ENCODE data around the gene SELENOO. TPM values are rescaled to one million over a fixed set of nuclear protein-coding genes. Genes with fewer than 3 reads are reported as not detected.

SELENOO gene
- total and polyA plus RNA-seq, 2 of the 13 experiments (the other 11 are each of a cell fraction or from before 2014, with no cell fraction given) = 14.4 to 19.0 TPM

DNA sequence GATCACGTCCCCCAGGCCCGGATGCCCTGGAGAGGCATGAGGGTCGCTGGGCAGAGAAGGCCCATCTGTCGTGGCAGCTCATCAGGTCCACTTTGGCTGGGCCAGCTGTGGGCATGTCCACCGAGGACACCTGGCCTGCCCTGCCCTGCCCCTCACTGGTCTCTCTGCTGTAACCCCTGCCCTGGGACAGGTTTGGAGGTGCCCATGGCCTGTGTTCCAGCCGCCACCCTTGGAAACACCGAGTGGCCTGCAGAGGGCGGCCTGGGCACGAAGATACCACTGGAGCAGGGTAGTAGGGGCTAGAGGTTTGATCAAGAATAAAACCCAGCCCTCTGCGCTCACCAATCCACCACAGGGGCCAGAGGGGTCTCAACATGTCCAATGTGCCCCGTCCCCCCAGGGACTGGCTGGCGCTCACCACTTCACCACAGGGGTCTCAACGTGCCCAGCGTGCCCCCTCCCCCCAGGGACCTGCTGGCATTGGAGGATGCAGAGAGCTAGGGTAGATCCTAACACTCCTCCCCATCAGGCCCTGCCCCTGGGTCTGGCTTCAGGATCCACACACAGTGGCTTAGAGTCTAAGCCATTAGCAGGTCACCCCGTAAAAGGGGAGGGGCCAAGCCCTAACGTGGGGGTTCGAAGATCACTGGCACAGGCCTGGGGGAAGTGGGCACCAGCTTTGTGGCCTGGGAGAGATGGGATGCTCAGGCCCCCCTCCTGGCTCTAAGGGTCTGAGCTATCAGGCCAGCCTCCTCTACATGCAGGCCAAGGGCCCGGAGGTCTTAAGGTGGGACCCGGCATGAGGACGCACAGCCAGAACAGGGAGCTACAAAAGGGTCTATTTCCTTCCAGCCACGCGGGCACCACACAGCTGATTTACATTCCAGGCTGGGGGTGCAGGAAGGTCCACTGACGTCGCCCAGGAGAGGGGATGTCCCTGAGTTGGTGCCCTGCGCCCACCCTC lies 51.6 kb downstream of the SELENOO start (continued):
- TF ChIP-seq, protein P1, sequence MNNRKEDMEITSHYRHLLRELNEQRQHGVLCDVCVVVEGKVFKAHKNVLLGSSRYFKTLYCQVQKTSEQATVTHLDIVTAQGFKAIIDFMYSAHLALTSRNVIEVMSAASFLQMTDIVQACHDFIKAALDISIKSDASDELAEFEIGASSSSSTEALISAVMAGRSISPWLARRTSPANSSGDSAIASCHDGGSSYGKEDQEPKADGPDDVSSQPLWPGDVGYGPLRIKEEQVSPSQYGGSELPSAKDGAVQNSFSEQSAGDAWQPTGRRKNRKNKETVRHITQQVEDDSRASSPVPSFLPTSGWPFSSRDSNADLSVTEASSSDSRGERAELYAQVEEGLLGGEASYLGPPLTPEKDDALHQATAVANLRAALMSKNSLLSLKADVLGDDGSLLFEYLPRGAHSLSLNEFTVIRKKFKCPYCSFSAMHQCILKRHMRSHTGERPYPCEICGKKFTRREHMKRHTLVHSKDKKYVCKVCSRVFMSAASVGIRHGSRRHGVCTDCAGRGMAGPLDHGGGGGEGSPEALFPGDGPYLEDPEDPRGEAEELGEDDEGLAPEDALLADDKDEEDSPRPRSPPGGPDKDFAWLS (CRISPR knock-in tag; IDR thresholded peaks at IDR 0.05; ENCODE audit: borderline replicate concordance) = 0 out of 2 replicates have a peak, but pooled peaks have one; percentile 14
- TF ChIP-seq RBM39 (IDR thresholded peaks at IDR 0.05; ENCODE audit: low read depth, low read length, poor library complexity, severe bottlenecking) (peak; percentile 43), ZNF550 (CRISPR knock-in tag; IDR thresholded peaks at IDR 0.05; ENCODE audit: borderline replicate concordance) (no peak), ZNF232 (CRISPR knock-in tag; IDR thresholded peaks at IDR 0.05; ENCODE audit: borderline replicate concordance) (no peak), KLF6 (CRISPR knock-in tag; IDR thresholded peaks at IDR 0.05) (no peak), ZNF816 (CRISPR knock-in tag; IDR thresholded peaks at IDR 0.05; ENCODE audit: borderline replicate concordance) (no peak), GATA4 (IDR thresholded peaks at IDR 0.05; ENCODE audit: borderline replicate concordance, low read depth) (no peak), SP4 (CRISPR knock-in tag; IDR thresholded peaks at IDR 0.05) (no peak), ISL2 (CRISPR knock-in tag; IDR thresholded peaks at IDR 0.05) (no peak), ZNF34 (CRISPR knock-in tag; IDR thresholded peaks at IDR 0.05; ENCODE audit: borderline replicate concordance) (no peak), SMARCC2 (IDR thresholded peaks at IDR 0.05) (no peak), HDAC2 (CRISPR knock-in tag; IDR thresholded peaks at IDR 0.05) (0 out of 2 replicates have a peak, but pooled peaks have one; percentile 7), ZNF678 (CRISPR knock-in tag; IDR thresholded peaks at IDR 0.05) (no peak), SMAD1 (CRISPR knock-in tag; IDR thresholded peaks at IDR 0.05; ENCODE audit: borderline replicate concordance, low read depth) (no peak), STAG1 (CRISPR knock-in tag; IDR thresholded peaks at IDR 0.05) (peak; percentile 87), ZFX (CRISPR knock-in tag; IDR thresholded peaks at IDR 0.05; ENCODE audit: low read depth) (no peak), ZNF772 (CRISPR knock-in tag; IDR thresholded peaks at IDR 0.05) (0 out of 2 replicates have a peak, but pooled peaks have one; percentile 15)
- TF ChIP-seq, protein P2, sequence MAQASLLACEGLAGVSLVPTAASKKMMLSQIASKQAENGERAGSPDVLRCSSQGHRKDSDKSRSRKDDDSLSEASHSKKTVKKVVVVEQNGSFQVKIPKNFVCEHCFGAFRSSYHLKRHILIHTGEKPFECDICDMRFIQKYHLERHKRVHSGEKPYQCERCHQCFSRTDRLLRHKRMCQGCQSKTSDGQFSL (CRISPR knock-in tag; IDR thresholded peaks at IDR 0.05) = no peak
- TF ChIP-seq, protein P3, sequence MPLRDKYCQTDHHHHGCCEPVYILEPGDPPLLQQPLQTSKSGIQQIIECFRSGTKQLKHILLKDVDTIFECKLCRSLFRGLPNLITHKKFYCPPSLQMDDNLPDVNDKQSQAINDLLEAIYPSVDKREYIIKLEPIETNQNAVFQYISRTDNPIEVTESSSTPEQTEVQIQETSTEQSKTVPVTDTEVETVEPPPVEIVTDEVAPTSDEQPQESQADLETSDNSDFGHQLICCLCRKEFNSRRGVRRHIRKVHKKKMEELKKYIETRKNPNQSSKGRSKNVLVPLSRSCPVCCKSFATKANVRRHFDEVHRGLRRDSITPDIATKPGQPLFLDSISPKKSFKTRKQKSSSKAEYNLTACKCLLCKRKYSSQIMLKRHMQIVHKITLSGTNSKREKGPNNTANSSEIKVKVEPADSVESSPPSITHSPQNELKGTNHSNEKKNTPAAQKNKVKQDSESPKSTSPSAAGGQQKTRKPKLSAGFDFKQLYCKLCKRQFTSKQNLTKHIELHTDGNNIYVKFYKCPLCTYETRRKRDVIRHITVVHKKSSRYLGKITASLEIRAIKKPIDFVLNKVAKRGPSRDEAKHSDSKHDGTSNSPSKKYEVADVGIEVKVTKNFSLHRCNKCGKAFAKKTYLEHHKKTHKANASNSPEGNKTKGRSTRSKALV (CRISPR knock-in tag; IDR thresholded peaks at IDR 0.05) = 0 out of 2 replicates have a peak, but pooled peaks have one; percentile 40
- TF ChIP-seq, protein P4, sequence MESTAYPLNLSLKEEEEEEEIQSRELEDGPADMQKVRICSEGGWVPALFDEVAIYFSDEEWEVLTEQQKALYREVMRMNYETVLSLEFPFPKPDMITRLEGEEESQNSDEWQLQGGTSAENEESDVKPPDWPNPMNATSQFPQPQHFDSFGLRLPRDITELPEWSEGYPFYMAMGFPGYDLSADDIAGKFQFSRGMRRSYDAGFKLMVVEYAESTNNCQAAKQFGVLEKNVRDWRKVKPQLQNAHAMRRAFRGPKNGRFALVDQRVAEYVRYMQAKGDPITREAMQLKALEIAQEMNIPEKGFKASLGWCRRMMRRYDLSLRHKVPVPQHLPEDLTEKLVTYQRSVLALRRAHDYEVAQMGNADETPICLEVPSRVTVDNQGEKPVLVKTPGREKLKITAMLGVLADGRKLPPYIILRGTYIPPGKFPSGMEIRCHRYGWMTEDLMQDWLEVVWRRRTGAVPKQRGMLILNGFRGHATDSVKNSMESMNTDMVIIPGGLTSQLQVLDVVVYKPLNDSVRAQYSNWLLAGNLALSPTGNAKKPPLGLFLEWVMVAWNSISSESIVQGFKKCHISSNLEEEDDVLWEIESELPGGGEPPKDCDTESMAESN (CRISPR knock-in tag; conservative IDR thresholded peaks at IDR 0.05) = no peak
- TF ChIP-seq, protein P5, sequence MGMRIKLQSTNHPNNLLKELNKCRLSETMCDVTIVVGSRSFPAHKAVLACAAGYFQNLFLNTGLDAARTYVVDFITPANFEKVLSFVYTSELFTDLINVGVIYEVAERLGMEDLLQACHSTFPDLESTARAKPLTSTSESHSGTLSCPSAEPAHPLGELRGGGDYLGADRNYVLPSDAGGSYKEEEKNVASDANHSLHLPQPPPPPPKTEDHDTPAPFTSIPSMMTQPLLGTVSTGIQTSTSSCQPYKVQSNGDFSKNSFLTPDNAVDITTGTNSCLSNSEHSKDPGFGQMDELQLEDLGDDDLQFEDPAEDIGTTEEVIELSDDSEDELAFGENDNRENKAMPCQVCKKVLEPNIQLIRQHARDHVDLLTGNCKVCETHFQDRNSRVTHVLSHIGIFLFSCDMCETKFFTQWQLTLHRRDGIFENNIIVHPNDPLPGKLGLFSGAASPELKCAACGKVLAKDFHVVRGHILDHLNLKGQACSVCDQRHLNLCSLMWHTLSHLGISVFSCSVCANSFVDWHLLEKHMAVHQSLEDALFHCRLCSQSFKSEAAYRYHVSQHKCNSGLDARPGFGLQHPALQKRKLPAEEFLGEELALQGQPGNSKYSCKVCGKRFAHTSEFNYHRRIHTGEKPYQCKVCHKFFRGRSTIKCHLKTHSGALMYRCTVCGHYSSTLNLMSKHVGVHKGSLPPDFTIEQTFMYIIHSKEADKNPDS (CRISPR knock-in tag; IDR thresholded peaks at IDR 0.05) = no peak

Data from HepG2 (cell line).